ENCODE results near the gene UQCRQ. TPM values are rescaled to one million over a fixed set of nuclear protein-coding genes. Genes with fewer than 3 reads are reported as not detected.

Gene UQCRQ
- total and polyA plus RNA-seq, 2 experiments from 2014 or later = 104 to 1,308 TPM

DNA sequence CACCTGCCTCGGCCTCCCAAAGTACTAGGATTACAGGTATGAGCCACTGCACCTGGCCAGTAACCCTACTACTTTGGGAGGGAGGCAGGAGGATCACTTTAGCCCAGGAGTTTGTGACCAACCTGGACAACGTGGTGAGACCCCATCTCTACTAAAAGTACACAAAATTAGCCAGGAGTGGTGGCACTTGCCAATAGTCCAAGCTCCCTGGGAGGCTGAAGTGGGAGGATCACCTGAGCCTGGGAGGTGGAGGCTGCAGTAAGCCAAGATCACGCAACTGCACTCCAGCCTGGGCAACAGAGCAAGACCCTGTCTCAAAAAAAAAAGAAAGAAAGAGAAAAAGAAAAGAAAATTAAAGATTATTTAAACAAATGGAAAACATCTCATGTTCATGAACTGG, 10.4 kb upstream of the UQCRQ start:
- H3K4me1 Mint-ChIP-seq = peaks cover 5% of the 10 kb centered on the region; the same call in 2 of the 3 replicates
- Histone ChIP-seq H3K79me2 (replicated peaks; ENCODE audit: insufficient read depth) (no peaks in the 10 kb centered on the region), H3K9me2 (ENCODE audit: insufficient read depth) (no peaks in the 10 kb centered on the region), H3K27me3 (ENCODE audit: insufficient read depth) (no peaks in the 10 kb centered on the region), H3K36me3 (ENCODE audit: insufficient read depth) (no peaks in the 10 kb centered on the region), H3K4me1 (ENCODE audit: insufficient read depth) (peaks cover 10% of the 10 kb centered on the region; the same call in 1 of the 2 replicates), H3K4me3 (no peak overlapping the region), H2AFZ (no peak overlapping the region), H3F3A (replicated peaks; ENCODE audit: low read depth) (no peaks in the 10 kb centered on the region), H3K27ac (ENCODE audit: low read depth) (no peak overlapping the region), H3K4me2 (no peak overlapping the region), H4K20me1 (replicated peaks; ENCODE audit: insufficient read depth) (no peaks in the 10 kb centered on the region)
- no peaks in the 10 kb centered on the region for H3K36me3 Mint-ChIP-seq (ENCODE audit: low read depth)
- TF ChIP-seq CREB1 (CRISPR knock-in tag; IDR thresholded peaks at IDR 0.05; ENCODE audit: low read depth) (no peak), NANOG (IDR thresholded peaks at IDR 0.05; ENCODE audit: borderline replicate concordance) (no peak), ZNF114 (CRISPR knock-in tag; IDR thresholded peaks at IDR 0.05) (no peak), STAT1 (IDR thresholded peaks at IDR 0.05; ENCODE audit: unreplicated experiment) (no peak), EZH2phosphoT487 (IDR thresholded peaks at IDR 0.05; ENCODE audit: unreplicated experiment) (no peak), ZNF331 (CRISPR knock-in tag; IDR thresholded peaks at IDR 0.05; ENCODE audit: low read depth) (no peak), ETS1 (IDR thresholded peaks at IDR 0.05) (no peak), POLR2AphosphoS5 (IDR thresholded peaks at IDR 0.05; ENCODE audit: low read depth) (no peak), EZH2 (IDR thresholded peaks at IDR 0.05; ENCODE audit: low read depth, unreplicated experiment) (no peak), REST (IDR thresholded peaks at IDR 0.05; ENCODE audit: unreplicated experiment) (no peak), JUNB (IDR thresholded peaks at IDR 0.05; ENCODE audit: unreplicated experiment) (no peak)
- TF ChIP-seq, protein P1, sequence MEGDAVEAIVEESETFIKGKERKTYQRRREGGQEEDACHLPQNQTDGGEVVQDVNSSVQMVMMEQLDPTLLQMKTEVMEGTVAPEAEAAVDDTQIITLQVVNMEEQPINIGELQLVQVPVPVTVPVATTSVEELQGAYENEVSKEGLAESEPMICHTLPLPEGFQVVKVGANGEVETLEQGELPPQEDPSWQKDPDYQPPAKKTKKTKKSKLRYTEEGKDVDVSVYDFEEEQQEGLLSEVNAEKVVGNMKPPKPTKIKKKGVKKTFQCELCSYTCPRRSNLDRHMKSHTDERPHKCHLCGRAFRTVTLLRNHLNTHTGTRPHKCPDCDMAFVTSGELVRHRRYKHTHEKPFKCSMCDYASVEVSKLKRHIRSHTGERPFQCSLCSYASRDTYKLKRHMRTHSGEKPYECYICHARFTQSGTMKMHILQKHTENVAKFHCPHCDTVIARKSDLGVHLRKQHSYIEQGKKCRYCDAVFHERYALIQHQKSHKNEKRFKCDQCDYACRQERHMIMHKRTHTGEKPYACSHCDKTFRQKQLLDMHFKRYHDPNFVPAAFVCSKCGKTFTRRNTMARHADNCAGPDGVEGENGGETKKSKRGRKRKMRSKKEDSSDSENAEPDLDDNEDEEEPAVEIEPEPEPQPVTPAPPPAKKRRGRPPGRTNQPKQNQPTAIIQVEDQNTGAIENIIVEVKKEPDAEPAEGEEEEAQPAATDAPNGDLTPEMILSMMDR (conservative IDR thresholded peaks at IDR 0.05; ENCODE audit: low read depth in 2 of 2) = no peak
- TF ChIP-seq, protein P2, sequence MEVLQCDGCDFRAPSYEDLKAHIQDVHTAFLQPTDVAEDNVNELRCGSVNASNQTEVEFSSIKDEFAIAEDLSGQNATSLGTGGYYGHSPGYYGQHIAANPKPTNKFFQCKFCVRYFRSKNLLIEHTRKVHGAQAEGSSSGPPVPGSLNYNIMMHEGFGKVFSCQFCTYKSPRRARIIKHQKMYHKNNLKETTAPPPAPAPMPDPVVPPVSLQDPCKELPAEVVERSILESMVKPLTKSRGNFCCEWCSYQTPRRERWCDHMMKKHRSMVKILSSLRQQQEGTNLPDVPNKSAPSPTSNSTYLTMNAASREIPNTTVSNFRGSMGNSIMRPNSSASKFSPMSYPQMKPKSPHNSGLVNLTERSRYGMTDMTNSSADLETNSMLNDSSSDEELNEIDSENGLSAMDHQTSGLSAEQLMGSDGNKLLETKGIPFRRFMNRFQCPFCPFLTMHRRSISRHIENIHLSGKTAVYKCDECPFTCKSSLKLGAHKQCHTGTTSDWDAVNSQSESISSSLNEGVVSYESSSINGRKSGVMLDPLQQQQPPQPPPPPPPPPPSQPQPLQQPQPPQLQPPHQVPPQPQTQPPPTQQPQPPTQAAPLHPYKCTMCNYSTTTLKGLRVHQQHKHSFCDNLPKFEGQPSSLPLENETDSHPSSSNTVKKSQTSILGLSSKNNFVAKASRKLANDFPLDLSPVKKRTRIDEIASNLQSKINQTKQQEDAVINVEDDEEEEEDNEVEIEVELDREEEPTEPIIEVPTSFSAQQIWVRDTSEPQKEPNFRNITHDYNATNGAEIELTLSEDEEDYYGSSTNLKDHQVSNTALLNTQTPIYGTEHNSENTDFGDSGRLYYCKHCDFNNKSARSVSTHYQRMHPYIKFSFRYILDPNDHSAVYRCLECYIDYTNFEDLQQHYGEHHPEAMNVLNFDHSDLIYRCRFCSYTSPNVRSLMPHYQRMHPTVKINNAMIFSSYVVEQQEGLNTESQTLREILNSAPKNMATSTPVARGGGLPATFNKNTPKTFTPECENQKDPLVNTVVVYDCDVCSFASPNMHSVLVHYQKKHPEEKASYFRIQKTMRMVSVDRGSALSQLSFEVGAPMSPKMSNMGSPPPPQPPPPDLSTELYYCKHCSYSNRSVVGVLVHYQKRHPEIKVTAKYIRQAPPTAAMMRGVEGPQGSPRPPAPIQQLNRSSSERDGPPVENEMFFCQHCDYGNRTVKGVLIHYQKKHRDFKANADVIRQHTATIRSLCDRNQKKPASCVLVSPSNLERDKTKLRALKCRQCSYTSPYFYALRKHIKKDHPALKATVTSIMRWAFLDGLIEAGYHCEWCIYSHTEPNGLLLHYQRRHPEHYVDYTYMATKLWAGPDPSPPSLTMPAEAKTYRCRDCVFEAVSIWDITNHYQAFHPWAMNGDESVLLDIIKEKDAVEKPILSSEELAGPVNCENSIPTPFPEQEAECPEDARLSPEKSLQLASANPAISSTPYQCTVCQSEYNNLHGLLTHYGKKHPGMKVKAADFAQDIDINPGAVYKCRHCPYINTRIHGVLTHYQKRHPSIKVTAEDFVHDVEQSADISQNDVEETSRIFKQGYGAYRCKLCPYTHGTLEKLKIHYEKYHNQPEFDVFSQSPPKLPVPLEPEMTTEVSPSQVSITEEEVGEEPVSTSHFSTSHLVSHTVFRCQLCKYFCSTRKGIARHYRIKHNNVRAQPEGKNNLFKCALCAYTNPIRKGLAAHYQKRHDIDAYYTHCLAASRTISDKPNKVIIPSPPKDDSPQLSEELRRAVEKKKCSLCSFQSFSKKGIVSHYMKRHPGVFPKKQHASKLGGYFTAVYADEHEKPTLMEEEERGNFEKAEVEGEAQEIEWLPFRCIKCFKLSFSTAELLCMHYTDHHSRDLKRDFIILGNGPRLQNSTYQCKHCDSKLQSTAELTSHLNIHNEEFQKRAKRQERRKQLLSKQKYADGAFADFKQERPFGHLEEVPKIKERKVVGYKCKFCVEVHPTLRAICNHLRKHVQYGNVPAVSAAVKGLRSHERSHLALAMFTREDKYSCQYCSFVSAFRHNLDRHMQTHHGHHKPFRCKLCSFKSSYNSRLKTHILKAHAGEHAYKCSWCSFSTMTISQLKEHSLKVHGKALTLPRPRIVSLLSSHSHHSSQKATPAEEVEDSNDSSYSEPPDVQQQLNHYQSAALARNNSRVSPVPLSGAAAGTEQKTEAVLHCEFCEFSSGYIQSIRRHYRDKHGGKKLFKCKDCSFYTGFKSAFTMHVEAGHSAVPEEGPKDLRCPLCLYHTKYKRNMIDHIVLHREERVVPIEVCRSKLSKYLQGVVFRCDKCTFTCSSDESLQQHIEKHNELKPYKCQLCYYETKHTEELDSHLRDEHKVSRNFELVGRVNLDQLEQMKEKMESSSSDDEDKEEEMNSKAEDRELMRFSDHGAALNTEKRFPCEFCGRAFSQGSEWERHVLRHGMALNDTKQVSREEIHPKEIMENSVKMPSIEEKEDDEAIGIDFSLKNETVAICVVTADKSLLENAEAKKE (CRISPR knock-in tag; IDR thresholded peaks at IDR 0.05) = no peak
- H3K4me3 Mint-ChIP-seq = no peak overlapping the region
- no peak for ATAC-seq
- DNase-seq (ENCODE audit: low spot score) = no peak
- no peaks in the 10 kb centered on the region for H3K9me3 Mint-ChIP-seq
- H3K27me3 Mint-ChIP-seq (ENCODE audit: insufficient read depth, low read depth, poor library complexity) = peaks cover 1% of the 10 kb centered on the region
- H3K27ac Mint-ChIP-seq = no peak overlapping the region

All from GM23338 (cell line).